K562 (cell line): ENCODE data around the gene FITM2. TPM values are rescaled to one million over a fixed set of nuclear protein-coding genes. Genes with fewer than 3 reads are reported as not detected.

Source experiments
- ATAC-seq: fragments of 200-7000 bp; cut with Tn5 transposase; 3 replicates; pipeline ENCODE4 v1.9.1; 2020; ENCODE audit warnings: moderate library complexity
- BruUV-seq: library from RNA; stranded (reverse); fragments of 400-500 nt; replicated peaks from 2 replicates; lab custom pipeline; 2021; lab: Mats Ljungman, UMichigan
- CTCF ChIA-PET: fragments of 300-600 bp; formaldehyde crosslinking; extraction: SDS; loops from one replicate; lab custom pipeline; 2021; ENCODE audit warnings: low intra/inter-chr PET ratio; lab: Yijun Ruan, JAX
- POLR2A ChIA-PET: fragments of 300-600, 350-650 bp; sonication (Branson Sonifier 250); formaldehyde crosslinking; extraction: SDS; loops from one replicate; lab custom pipeline; 2021; ENCODE audit warnings: antibody characterized with exemption, inconsistent platforms; lab: Yijun Ruan, JAX
- DNase-seq, 4 experiments: peaks; one replicate each; pipeline versions ENCODE4 v3.0.0 to v3.0.0-alpha.2; 2011 to 2018; ENCODE audit warnings: low spot score in 3 of 4, mixed read lengths in 3 of 4; ENCODE audit errors: extremely low read depth in 1 of 4
- FAIRE-seq: peaks from 2 replicates; lab custom pipeline; 2011; peaks lifted over from hg19 to GRCh38; lab: Jason Lieb, UNC
- H2AFZ ChIP-seq: 2 replicates; pipeline ENCODE4 v1.6.0; 2011; ENCODE audit warnings: low read depth, low read length, control low read depth, inconsistent platforms
- H3K27ac ChIP-seq: fragments of 200-600 bp; 3 replicates; pipeline ENCODE4 v1.8.0; 2011; ENCODE audit warnings: low read depth, mild to moderate bottlenecking, control low read depth, inconsistent platforms, low read length, moderate library complexity, mixed read lengths; ENCODE audit errors: extremely low read depth
- H3K27me3 ChIP-seq, 2 experiments: fragments of 300-600 bp in 1 of 2; 2 replicates in 1 of 2; 3 replicates in 1 of 2; pipeline versions ENCODE4 v1.6.0 to v1.8.0; 2011; ENCODE audit warnings: inconsistent platforms in 2 of 2, low read length in 2 of 2, mild to moderate bottlenecking in 1 of 2, mixed read lengths in 1 of 2, moderate library complexity in 1 of 2; ENCODE audit not compliant: control insufficient read depth in 2 of 2, insufficient read depth in 2 of 2
- H3K36me3 ChIP-seq: fragments of 300-600 bp; 3 replicates; pipeline ENCODE4 v1.8.0; 2011; ENCODE audit warnings: mild to moderate bottlenecking, low read length, inconsistent platforms; ENCODE audit not compliant: control insufficient read depth, insufficient read depth
- H3K4me1 ChIP-seq, 2 experiments: fragments of 200-600 bp in 1 of 2; replicated peaks in 1 of 2; 2 replicates in 1 of 2; 3 replicates in 1 of 2; pipeline versions ENCODE4 v1.5.1 to v1.8.0; 2011; ENCODE audit warnings: inconsistent platforms in 2 of 2, low read length in 2 of 2, mild to moderate bottlenecking in 1 of 2, mixed read lengths in 1 of 2, moderate library complexity in 1 of 2; ENCODE audit not compliant: control insufficient read depth in 2 of 2, insufficient read depth in 2 of 2
- H3K4me2 ChIP-seq: 2 replicates; pipeline ENCODE4 v1.6.1; 2011; ENCODE audit warnings: low read length, control low read depth, inconsistent platforms, mixed read lengths; ENCODE audit not compliant: insufficient read depth
- H3K4me3 ChIP-seq: fragments of 200-600 bp; sonication (generic), shearing (Covaris generic); 2 replicates; pipeline ENCODE4 v1.5.1; 2016; ENCODE audit warnings: control low read depth, inconsistent platforms
- H3K79me2 ChIP-seq: fragments of 200-600 bp; 3 replicates; pipeline ENCODE4 v1.8.0; 2011; ENCODE audit warnings: low read length, inconsistent platforms; ENCODE audit not compliant: control insufficient read depth, insufficient read depth
- H3K9ac ChIP-seq, 2 experiments: 2 replicates each; pipeline versions ENCODE4 v1.6.0 to v1.6.1; 2011; ENCODE audit warnings: low read depth in 2 of 2, low read length in 2 of 2, control low read depth in 1 of 2, inconsistent platforms in 1 of 2, mild to moderate bottlenecking in 1 of 2, mixed read lengths in 1 of 2; ENCODE audit not compliant: insufficient read depth in 1 of 2
- H3K9me1 ChIP-seq: one replicate; pipeline ENCODE4 v1.6.0; 2011; ENCODE audit warnings: inconsistent platforms, mild to moderate bottlenecking, low read length, moderate library complexity; ENCODE audit not compliant: control insufficient read depth, insufficient read depth
- H3K9me3 ChIP-seq: replicated peaks from 2 replicates; pipeline ENCODE4 v1.5.1; 2011; ENCODE audit warnings: low read depth, low read length, inconsistent platforms; ENCODE audit not compliant: control insufficient read depth, insufficient read depth
- H4K20me1 ChIP-seq: replicated peaks from 2 replicates; pipeline ENCODE4 v1.6.1; 2011; ENCODE audit warnings: low read length, inconsistent platforms, mixed read lengths; ENCODE audit not compliant: control insufficient read depth, insufficient read depth
- CHCHD3 ChIP-seq: fragments of 250-450 bp; sonication (Bioruptor Pico); IDR thresholded peaks from 2 replicates; pipeline ENCODE4 v2.1.2; 2022; ENCODE audit warnings: mild to moderate bottlenecking
- EHMT2 ChIP-seq: fragments of 450-650 bp; IDR thresholded peaks from 2 replicates; pipeline ENCODE4 v1.6.1; 2018; ENCODE audit warnings: antibody characterized with exemption
- MIER1 ChIP-seq: fragments of 450-650 bp; IDR thresholded peaks from 2 replicates; pipeline ENCODE4 v1.6.1; 2016; ENCODE audit warnings: antibody characterized with exemption, mild to moderate bottlenecking, low read depth
- MTA3 ChIP-seq: fragments of 450-650 bp; formaldehyde crosslinking; IDR thresholded peaks from 2 replicates; pipeline ENCODE4 v1.6.1; 2017; ENCODE audit warnings: mild to moderate bottlenecking, borderline replicate concordance
- REST ChIP-seq, 2 experiments: fragments of 450-650 bp; formaldehyde crosslinking in 1 of 2; IDR thresholded peaks; 2 replicates each; pipeline versions ENCODE4 v1.4.0 to v1.6.1; 2014 to 2020; ENCODE audit warnings: mild to moderate bottlenecking in 2 of 2, borderline replicate concordance in 1 of 2, low read depth in 1 of 2
- SNAPC5 ChIP-seq: fragments of 250-450 bp; sonication (Bioruptor Pico); IDR thresholded peaks from 2 replicates; pipeline ENCODE4 v1.8.0; 2021; ENCODE audit warnings: moderate library complexity, mild to moderate bottlenecking, inconsistent platforms
- SPI1 ChIP-seq: IDR thresholded peaks from 2 replicates; pipeline ENCODE4 v1.6.1; 2011; ENCODE audit warnings: low read depth, low read length, control low read depth, borderline replicate concordance
- TCF15 ChIP-seq: fragments of 250-450 bp; sonication (Bioruptor Pico); IDR thresholded peaks from 2 replicates; pipeline ENCODE4 v1.8.0; 2022; ENCODE audit warnings: moderate library complexity, mild to moderate bottlenecking, inconsistent platforms
- TCF7L2 ChIP-seq: fragments of 150-350 bp; IDR thresholded peaks from 2 replicates; pipeline ENCODE4 v1.6.1; 2016; ENCODE audit warnings: low read depth, mild to moderate bottlenecking, low read length, moderate library complexity
- TFAP4 ChIP-seq: sonication (generic); formaldehyde crosslinking; IDR thresholded peaks from 2 replicates; pipeline ENCODE4 v1.8.0; 2022; ENCODE audit warnings: missing genetic modification reagents, mild to moderate bottlenecking, moderate library complexity, borderline replicate concordance
- VEZF1 ChIP-seq: fragments of 200-800 bp; sonication (Bioruptor generic); IDR thresholded peaks from 2 replicates; pipeline ENCODE4 v1.6.1; 2017; ENCODE audit warnings: missing genetic modification characterization, missing compliant biosample characterization
- WGBS: fragments of 100-300 bp; shearing (Covaris generic); methylation state at CpG from one replicate; pipeline ENCODE4 v1.1.6; 2016; ENCODE audit warnings: low coverage, mixed read lengths; ENCODE audit not compliant: insufficient coverage; ENCODE audit errors: missing lambda C conversion rate; 5-methylcytosine and 5-hydroxymethylcytosine counted together
- in situ Hi-C: fragments of 300-500 bp; cut with MboI; formaldehyde crosslinking; loops from 4 replicates; pipeline ENCODE4 v1.15.0; 2018; ENCODE audit warnings: inconsistent platforms, mixed read lengths
- intact Hi-C: fragments of 100-400 bp; cut with micrococcal nuclease; formaldehyde crosslinking; loops from 2 replicates; pipeline ENCODE4 v1.14.2; 2022
- polyA plus RNA-seq, 8 experiments: library from polyadenylated mRNA; depleted of rRNA in 4 of 8; stranded (reverse) in 5 of 8; unstranded in 3 of 8; fragments of >200 nt; fragmentation: Nextera tagmentation in 2 of 8; fragmentation: Illumina TruSeq in 1 of 8; extraction: Ambion mirVana in 2 of 8; extraction: Trizol in 1 of 8; gene quantifications; 2 replicates each; pipeline versions ENCODE4 v1.2.1 to v1.2.3, GENCODE V29; 2011 to 2014; ENCODE audit warnings: inconsistent platforms in 1 of 8, missing spikeins in 1 of 8
- total RNA-seq, 7 experiments: library from RNA; depleted of rRNA in 6 of 7; stranded (reverse); fragments of >200 nt in 6 of 7; fragmentation: Illumina TruSeq in 2 of 7; extraction: Trizol in 2 of 7; gene quantifications; 2 replicates each; pipeline versions ENCODE4 v1.2.1 to v1.2.3, GENCODE V29; 2011 to 2021; ENCODE audit warnings: low replicate concordance in 1 of 7

Gene FITM2
- total and polyA plus RNA-seq, 9 of the 15 experiments (the other 6 are each of a cell fraction or from before 2014, with no cell fraction given) = 0.64 to 2.8 (median 1.8) TPM

- H4K20me1 ChIP-seq = 0 out of 2 replicates have a peak, but pooled peaks cover 6% of the 10 kb centered on the region
- POLR2A ChIA-PET = interaction anchor here (0.9 to 1.5 kb wide), 3 partner anchors 10 to 47 kb away, joined by 3 to 5 read pairs (median 4); no protein-coding TSS in a partner anchor
- TF ChIP-seq REST (IDR thresholded peaks at IDR 0.05; ENCODE audit: borderline replicate concordance) = peak; percentile 96
- peak; percentile 82 for TF ChIP-seq REST (CRISPR knock-in tag; IDR thresholded peaks at IDR 0.05; ENCODE audit: low read depth)
- TF ChIP-seq SNAPC5 (CRISPR knock-in tag) = no peak
- no peak for TF ChIP-seq CHCHD3 (CRISPR knock-in tag)
- TF ChIP-seq MTA3 = no peak
- no peak for TF ChIP-seq TCF7L2
- no peak for TF ChIP-seq TCF15 (CRISPR knock-in tag)
- peak; percentile 94 for TF ChIP-seq EHMT2
- peak; percentile 84 for TF ChIP-seq MIER1
- 0 out of 2 replicates have a peak, but pooled peaks have one; percentile 24 for TF ChIP-seq TFAP4 (CRISPR knock-in tag)
- TF ChIP-seq VEZF1 = 0 out of 2 replicates have a peak, but pooled peaks have one; percentile 16
- TF ChIP-seq SPI1 = no peak
These were observed 46.7 kb downstream of the FITM2 start for GRCh38 chr20:44264287-44264686.

More at GRCh38 chr20:44264287-44264686, 46.7 kb downstream of the FITM2 start:
- Histone ChIP-seq H3K27ac (no peak overlapping the region), H3K4me1 (no peaks in the 10 kb centered on the region), H3K4me2 (no peak overlapping the region), H3K4me3 (no peak overlapping the region), H3K9me3 (no peaks in the 10 kb centered on the region), H3K9ac (no peak overlapping the region), H3K79me2 (no peaks in the 10 kb centered on the region), H3K36me3 (no peaks in the 10 kb centered on the region), H2AFZ (no peak overlapping the region), H3K9me1 (no peaks in the 10 kb centered on the region), H3K27me3 (peaks cover 12 to 15% of the 10 kb centered on the region in 2 experiments)
- no peak for FAIRE-seq
- BruUV-seq = no TSS peak
- in situ Hi-C loops = no loop called here
- CTCF ChIA-PET = no interaction called here
- DNase-seq = peak in 1 of 4 experiments; percentile 27
- intact Hi-C loops = no loop called here
- WGBS = 0% methylated on average over 5 of the region's 5 CpGs
- no peak for ATAC-seq
